ENCODE data around the gene OGFOD2. TPM values are rescaled to one million over a fixed set of nuclear protein-coding genes. Genes with fewer than 3 reads are reported as not detected.
"Not testable (repeated sequence)": the region's sequence is repeated elsewhere in the genome, so short reads cannot be mapped to it uniquely, and the experiment has no call there.

Gene OGFOD2
- total RNA-seq, 2 donors from 2014 or later: 17.9 to 20.3 TPM

DNA sequence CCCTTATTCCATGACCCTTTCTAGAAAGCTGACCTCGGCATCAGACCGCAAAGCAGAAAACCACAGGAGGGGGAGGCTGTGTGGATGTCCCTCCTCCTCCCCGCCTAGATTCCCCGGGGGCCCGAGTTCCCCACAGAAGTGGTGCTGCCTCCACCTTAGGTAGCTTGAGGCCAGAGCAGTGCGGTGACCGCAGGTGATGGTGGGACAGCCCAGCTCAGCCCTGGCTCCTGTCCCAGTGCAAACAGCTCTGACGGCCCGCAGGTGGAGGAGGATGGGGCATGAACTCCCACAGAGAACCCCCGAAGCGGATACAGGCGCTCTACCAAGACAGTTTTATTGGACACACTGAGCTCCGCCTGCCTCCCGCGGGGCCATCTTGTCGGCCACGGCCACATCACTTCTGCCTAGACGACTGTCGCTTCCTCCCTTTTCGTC, 25.0 kb downstream of the OGFOD2 start:
- peaks cover 3% of the 10 kb centered on the region for H3K36me3 Mint-ChIP-seq (ENCODE audit: low read depth)
- ATAC-seq: no peak
- H3K27ac Mint-ChIP-seq: no peak overlapping the region
- no peaks in the 10 kb centered on the region for H3K27me3 Mint-ChIP-seq
- no peak for DNase-seq
- no peaks in the 10 kb centered on the region for H3K9me3 ChIP-seq (ENCODE audit: control insufficient read depth, low read length, poor library complexity, severe bottlenecking)
- H3K4me3 Mint-ChIP-seq: no peak overlapping the region
- no peaks in the 10 kb centered on the region for H3K4me1 Mint-ChIP-seq

DNA sequence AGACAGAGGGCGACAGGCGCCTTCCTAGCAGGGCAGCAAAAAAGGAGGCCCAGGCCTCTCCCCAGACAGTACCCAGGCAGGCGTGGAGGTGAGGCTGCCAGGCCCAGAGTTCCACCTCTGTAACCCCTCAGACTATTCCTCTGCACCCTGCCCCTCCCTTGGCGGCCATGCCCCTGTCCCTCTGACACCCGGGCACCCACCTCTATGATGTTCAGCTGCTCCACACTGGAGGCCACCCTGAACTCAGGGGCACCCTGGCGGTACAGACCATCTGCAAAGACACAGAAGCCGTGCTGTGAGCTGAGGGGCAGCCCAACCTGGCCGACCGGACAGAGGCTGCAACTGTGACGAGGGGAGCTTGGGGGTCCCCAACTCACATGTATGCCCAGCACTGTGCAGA, 25.5 kb downstream of the OGFOD2 start:
- H3K9me3 ChIP-seq (ENCODE audit: control insufficient read depth, low read length, poor library complexity, severe bottlenecking): no peaks in the 10 kb centered on the region
- ATAC-seq (no peak), DNase-seq (no peak)
- Mint-ChIP-seq H3K36me3 (ENCODE audit: low read depth) (peaks cover 3% of the 10 kb centered on the region), H3K4me1 (no peaks in the 10 kb centered on the region), H3K4me3 (no peak overlapping the region), H3K27ac (no peak overlapping the region), H3K27me3 (no peaks in the 10 kb centered on the region)

DNA sequence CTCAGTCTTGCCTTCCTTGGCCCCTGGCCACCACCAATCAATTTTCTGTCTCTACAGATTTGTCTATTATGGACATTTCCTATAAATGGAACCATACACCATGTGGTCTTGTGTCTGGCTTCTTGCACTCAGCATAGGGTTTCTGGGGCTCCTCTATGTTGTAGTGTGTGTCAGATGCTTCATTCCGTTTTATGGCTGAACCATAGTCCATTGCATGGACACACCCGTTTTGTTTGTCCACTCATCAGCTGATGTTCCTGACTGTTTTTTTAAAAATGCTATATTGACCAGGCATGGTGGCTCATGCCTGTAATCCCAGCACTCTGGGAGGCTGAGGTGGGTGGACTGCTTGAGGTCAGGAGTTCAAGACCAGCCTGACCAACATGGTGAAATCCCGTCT, 26.4 kb downstream of the OGFOD2 start:
- no peaks in the 10 kb centered on the region for H3K27me3 Mint-ChIP-seq
- H3K36me3 Mint-ChIP-seq (ENCODE audit: low read depth): peaks cover 3% of the 10 kb centered on the region
- no peak for ATAC-seq
- H3K4me3 Mint-ChIP-seq: no peak overlapping the region
- H3K4me1 Mint-ChIP-seq: no peaks in the 10 kb centered on the region
- no peak overlapping the region for H3K27ac Mint-ChIP-seq
- no peak for DNase-seq
- H3K9me3 ChIP-seq (ENCODE audit: control insufficient read depth, low read length, poor library complexity, severe bottlenecking): no peaks in the 10 kb centered on the region

DNA sequence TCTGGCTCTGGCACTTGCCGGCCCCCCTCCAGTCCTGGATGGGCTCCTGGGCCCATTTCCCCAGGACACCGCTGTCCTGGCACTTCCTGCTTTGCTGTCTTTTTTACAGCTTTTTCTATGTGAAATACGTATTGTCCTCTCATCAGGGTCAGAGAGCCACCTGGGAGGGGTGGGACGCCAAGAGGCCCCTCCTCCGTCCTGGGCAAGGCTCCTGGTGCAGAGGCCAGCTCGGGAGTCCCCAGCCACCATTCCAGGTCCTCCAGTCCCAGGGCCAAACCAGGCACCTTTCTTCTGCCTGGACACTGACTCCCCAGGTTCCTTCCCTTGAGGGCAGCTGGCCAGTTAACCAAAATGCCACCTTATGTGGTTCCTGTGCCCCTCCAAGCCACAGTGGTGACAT, 28.2 kb downstream of the OGFOD2 start:
- ATAC-seq: no peak
- Mint-ChIP-seq H3K27me3 (no peaks in the 10 kb centered on the region), H3K4me1 (no peaks in the 10 kb centered on the region), H3K27ac (no peak overlapping the region), H3K4me3 (no peak overlapping the region), H3K36me3 (ENCODE audit: low read depth) (peaks cover 5% of the 10 kb centered on the region)
- no peaks in the 10 kb centered on the region for H3K9me3 ChIP-seq (ENCODE audit: control insufficient read depth, low read length, poor library complexity, severe bottlenecking)
- no peak for DNase-seq

DNA sequence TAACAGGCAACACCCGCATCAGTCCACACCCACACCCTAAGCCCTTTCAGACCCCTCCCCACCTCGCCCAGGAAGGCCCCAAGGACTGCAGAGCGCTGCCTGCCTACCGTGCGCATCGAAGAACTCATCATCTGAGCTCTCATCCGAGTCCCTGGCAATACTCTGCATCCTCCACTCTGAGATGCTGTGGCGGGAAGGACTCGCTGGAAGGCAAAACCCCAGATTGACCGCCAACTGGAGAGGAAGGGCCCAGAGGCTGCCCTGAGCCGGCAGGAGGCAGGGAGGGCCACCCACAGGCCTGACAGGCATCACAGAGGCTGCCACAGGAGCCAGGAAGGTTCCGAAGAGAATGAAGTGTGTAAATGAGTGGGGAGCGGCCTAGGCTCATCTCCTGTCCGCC, 29.2 kb downstream of the OGFOD2 start:
- DNase-seq: no peak
- H3K27ac Mint-ChIP-seq: no peak overlapping the region
- peaks cover 5% of the 10 kb centered on the region for H3K36me3 Mint-ChIP-seq (ENCODE audit: low read depth)
- H3K4me3 Mint-ChIP-seq: no peak overlapping the region
- no peaks in the 10 kb centered on the region for H3K9me3 ChIP-seq (ENCODE audit: control insufficient read depth, low read length, poor library complexity, severe bottlenecking)
- no peaks in the 10 kb centered on the region for H3K4me1 Mint-ChIP-seq
- no peak for ATAC-seq
- H3K27me3 Mint-ChIP-seq: no peaks in the 10 kb centered on the region

DNA sequence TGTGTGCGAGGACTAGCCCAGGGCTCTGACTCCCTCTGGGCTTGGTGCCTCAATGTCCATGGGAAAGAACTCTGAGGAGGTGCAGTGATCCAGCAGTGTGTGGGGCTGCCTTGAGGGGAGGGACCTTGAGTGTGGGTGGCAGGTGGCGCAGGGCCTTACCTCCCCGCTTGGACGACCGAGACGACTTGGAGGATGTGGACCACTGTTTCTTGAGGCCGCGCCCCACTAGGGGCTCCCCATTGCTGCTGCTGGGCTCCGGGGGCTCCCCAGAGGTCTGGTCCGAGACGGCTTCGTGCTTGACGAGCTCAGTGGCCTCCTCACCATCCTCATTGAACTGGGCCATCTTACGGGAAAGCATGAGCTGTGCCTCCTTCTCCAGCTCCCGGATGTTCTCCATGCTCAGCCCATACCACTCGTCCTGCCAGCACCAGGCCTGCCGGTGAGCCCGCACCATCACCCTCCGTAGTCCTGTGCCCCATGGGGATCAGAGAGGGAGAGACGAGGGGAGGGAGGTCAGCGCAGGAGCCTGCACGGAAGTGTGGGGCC, 30.1 kb downstream of the OGFOD2 start:
- Mint-ChIP-seq H3K27ac (no peak overlapping the region), H3K36me3 (ENCODE audit: low read depth) (peaks cover 5% of the 10 kb centered on the region), H3K4me1 (no peaks in the 10 kb centered on the region), H3K4me3 (no peak overlapping the region), H3K27me3 (no peaks in the 10 kb centered on the region)
- ATAC-seq (no peak), DNase-seq (no peak)
- no peaks in the 10 kb centered on the region for H3K9me3 ChIP-seq (ENCODE audit: control insufficient read depth, low read length, poor library complexity, severe bottlenecking)

DNA sequence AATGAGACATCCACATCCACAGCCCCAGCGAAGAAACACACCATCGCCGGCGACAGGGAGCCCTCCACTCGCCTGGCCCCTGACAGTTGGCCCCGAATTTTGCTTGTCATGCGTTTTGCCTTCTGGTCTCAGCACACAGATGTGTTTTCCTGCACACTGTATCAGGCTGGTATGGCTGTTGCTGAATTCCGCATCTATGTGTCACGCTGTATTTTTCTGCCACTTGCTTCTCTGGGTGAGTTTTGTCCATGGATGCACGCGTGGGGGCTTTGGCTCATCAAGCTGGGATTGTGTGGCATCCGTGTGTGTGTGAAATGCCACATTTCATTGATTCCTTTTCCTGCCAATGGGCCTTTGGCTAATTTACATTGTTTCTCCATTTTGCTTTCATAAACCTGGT, 31.9 kb downstream of the OGFOD2 start:
- Mint-ChIP-seq H3K36me3 (ENCODE audit: low read depth) (peaks cover 5% of the 10 kb centered on the region), H3K27ac (no peak overlapping the region), H3K27me3 (no peaks in the 10 kb centered on the region), H3K4me3 (no peak overlapping the region), H3K4me1 (peaks cover 2% of the 10 kb centered on the region)
- ATAC-seq: no peak
- H3K9me3 ChIP-seq (ENCODE audit: control insufficient read depth, low read length, poor library complexity, severe bottlenecking): no peaks in the 10 kb centered on the region
- no peak for DNase-seq

DNA sequence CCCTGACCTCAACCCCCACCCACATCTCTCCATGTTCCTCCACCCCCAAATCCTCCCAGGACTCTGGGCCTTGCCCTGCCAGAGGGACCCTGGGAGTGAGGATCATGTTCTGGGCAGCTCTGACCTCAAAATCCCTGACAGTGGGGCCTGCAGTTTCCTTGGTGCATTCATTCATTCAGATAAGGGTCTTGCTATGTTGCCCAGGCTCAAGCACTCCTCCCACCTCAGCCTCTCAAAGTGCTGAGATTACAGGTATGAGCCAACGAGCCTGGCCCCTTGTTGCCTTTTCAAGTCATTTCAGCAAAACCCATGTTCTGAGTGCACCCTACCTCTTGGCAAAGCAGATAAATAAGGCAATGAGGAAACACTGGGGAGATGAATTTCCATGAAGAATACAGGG, 35.1 kb downstream of the OGFOD2 start:
- no peak for ATAC-seq
- Mint-ChIP-seq H3K4me1 (peaks cover 2% of the 10 kb centered on the region), H3K27me3 (no peaks in the 10 kb centered on the region), H3K27ac (no peak overlapping the region), H3K36me3 (ENCODE audit: low read depth) (peaks cover 2% of the 10 kb centered on the region), H3K4me3 (no peak overlapping the region)
- no peaks in the 10 kb centered on the region for H3K9me3 ChIP-seq (ENCODE audit: control insufficient read depth, low read length, poor library complexity, severe bottlenecking)
- no peak for DNase-seq

DNA sequence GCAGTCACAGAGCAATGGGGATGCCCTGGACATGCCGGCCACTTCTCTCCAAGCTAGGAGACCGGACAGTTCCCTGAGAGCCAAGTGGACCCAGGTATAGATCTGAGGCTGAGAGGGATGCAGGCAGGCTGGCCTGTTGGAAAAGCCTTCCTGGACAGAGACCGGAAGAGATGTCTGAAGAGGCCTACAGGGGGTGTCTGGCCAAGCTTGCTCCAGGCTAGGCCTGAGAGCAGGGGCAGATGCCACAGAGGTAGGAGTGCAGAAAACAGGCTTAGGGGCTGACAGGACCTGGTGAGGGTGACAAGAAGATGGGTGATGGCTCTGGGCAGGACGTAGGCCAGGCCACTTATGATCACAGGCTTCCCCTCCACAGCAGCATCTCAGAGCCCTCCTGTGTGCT, 35.6 kb downstream of the OGFOD2 start:
- Mint-ChIP-seq H3K27me3 (no peaks in the 10 kb centered on the region), H3K36me3 (ENCODE audit: low read depth) (peaks cover 4% of the 10 kb centered on the region), H3K4me1 (peaks cover 2% of the 10 kb centered on the region), H3K4me3 (no peak overlapping the region), H3K27ac (no peak overlapping the region)
- DNase-seq (no peak), ATAC-seq (no peak)
- no peaks in the 10 kb centered on the region for H3K9me3 ChIP-seq (ENCODE audit: control insufficient read depth, low read length, poor library complexity, severe bottlenecking)

DNA sequence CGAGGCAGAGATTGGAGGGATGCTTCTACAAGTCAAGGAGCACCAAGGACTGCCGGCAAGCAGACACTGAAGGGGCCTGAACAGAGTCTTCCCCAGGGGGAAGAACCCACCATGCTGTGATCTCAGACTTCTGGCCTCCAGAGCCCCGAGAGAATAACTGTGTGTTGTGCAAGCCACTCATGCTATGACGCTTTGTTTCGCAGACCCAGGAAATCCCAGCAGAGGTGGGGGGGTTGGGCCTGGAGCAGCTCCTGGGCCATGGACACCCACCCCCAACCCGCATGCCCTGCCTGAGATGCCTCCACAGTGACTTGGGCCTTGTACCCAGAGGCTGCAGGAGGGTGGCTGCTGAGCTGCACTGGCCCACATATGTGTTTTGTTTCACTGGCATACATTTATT, 36.7 kb downstream of the OGFOD2 start:
- peaks cover 2% of the 10 kb centered on the region for H3K4me1 Mint-ChIP-seq
- H3K9me3 ChIP-seq (ENCODE audit: control insufficient read depth, low read length, poor library complexity, severe bottlenecking): no peaks in the 10 kb centered on the region
- no peak for ATAC-seq
- H3K27me3 Mint-ChIP-seq: no peaks in the 10 kb centered on the region
- peaks cover 5% of the 10 kb centered on the region for H3K36me3 Mint-ChIP-seq (ENCODE audit: low read depth)
- H3K4me3 Mint-ChIP-seq: no peak overlapping the region
- DNase-seq: no peak
- no peak overlapping the region for H3K27ac Mint-ChIP-seq

DNA sequence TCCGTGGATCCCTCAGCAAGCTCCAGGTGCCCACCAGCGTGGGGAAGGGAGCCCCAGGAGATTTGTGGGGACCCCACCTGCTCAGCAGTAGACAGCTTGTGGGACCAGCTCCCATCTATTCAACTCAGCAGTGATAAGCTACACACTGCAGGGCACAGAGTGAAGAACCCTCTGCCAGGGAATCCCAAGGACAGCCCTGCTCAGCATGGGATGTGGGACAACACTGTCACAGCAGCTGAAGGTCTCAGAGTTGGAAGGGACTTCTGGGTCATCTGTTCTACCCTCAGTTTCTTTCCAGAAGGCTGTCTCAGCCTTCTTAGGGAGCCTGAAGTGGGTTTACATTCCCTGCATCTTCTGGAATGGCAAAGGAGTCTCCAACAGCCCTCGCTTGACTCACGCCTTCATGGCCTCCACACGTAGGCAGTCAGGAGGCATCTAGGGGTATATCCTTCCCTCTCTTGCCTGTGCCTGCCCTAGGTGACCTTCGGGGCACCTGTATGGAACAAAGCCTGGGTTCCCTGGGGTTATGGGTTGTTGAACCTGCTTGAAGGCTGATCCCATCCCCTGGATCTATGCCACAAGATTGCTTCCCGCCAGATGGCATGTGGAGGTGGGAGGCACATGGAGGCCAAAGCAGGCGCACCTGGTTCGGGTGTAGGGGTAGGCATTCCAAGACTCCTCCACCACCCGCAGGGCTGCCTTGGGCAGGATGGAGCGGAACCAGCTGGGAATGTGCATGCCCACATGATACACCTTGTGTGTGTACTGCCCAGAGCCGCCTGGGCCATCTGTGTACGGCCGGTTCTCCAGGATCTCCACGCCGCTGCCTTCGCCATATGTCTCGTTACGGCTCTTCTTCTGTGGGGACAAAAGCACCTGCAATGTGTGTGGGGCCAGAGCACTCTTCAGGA, 38.4 kb downstream of the OGFOD2 start:
- no peak overlapping the region for H3K27ac Mint-ChIP-seq
- H3K4me3 Mint-ChIP-seq: no peak overlapping the region
- ATAC-seq: no peak
- H3K27me3 Mint-ChIP-seq: no peaks in the 10 kb centered on the region
- H3K4me1 Mint-ChIP-seq: peaks cover 4% of the 10 kb centered on the region
- no peaks in the 10 kb centered on the region for H3K9me3 ChIP-seq (ENCODE audit: control insufficient read depth, low read length, poor library complexity, severe bottlenecking)
- no peak for DNase-seq
- H3K36me3 Mint-ChIP-seq (ENCODE audit: low read depth): peaks cover 3% of the 10 kb centered on the region

DNA sequence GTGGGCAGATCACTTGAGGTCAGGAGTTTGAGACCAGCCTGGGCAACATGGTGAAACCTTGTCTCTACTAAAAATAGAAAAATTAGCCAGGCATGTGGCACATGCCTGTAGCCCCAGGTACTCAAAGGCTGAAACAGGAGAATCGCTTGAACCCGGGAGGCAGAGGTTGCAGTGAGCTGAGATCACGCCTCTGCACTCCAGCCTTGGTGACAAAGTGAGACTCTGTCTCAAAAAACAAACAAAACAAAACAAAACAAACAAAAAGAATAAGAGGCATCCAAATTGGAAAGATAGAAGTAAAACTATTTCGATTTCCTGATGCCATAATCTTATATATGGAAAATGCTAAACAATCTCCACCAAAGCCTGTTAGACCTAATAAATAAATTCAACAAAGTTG, 39.4 kb downstream of the OGFOD2 start:
- H3K4me3 Mint-ChIP-seq; ATAC-seq; H3K9me3 ChIP-seq (ENCODE audit: control insufficient read depth, low read length, poor library complexity, severe bottlenecking); H3K27ac Mint-ChIP-seq; H3K27me3 Mint-ChIP-seq; H3K36me3 Mint-ChIP-seq (ENCODE audit: low read depth); DNase-seq; H3K4me1 Mint-ChIP-seq: not testable (repeated sequence)

DNA sequence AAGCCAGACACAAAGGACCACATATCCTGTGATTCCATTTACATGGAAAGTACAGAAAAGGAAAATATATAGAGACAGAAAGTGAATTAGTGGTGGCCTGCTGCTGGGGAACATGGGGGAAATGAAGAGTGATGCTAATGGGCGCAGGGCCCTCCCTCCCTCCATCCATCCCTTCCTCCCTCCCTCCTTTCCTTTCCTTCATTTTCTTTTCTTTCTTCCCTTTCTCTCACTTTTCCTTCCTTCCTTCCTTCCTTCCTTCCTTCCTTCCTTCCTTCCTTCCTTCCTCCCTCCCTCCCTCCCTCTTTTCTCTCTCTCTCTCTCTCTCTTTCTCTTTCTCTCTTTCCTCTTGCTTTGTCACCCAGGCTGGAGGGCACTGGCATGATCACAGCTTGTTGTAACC, 42.7 kb downstream of the OGFOD2 start:
- ATAC-seq: no peak
- Mint-ChIP-seq H3K36me3 (ENCODE audit: low read depth) (peaks cover 3% of the 10 kb centered on the region), H3K27ac (no peak overlapping the region), H3K4me3 (no peak overlapping the region), H3K27me3 (no peaks in the 10 kb centered on the region), H3K4me1 (peaks cover 7% of the 10 kb centered on the region)
- no peak for DNase-seq
- no peaks in the 10 kb centered on the region for H3K9me3 ChIP-seq (ENCODE audit: control insufficient read depth, low read length, poor library complexity, severe bottlenecking)

DNA sequence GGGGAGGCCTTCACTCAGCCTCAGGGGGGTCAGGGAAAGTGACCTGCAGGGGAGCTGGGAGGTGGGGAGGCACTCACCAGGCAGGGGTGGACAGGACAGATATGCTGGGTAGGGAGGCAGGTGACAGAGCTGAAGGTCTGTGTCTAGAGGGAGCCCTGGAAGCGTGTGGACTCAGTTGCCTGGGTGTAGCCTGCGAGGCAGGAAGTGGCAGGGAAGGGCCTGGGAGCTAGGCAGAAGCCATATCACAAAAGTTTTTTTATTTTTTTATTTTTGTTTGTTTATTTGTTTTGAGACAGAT, 44.7 kb downstream of the OGFOD2 start:
- Mint-ChIP-seq H3K4me1 (peaks cover 7% of the 10 kb centered on the region), H3K27ac (no peak overlapping the region), H3K36me3 (ENCODE audit: low read depth) (peaks cover 3% of the 10 kb centered on the region), H3K4me3 (no peak overlapping the region), H3K27me3 (no peaks in the 10 kb centered on the region)
- H3K9me3 ChIP-seq (ENCODE audit: control insufficient read depth, low read length, poor library complexity, severe bottlenecking): no peaks in the 10 kb centered on the region
- ATAC-seq (no peak), DNase-seq (no peak)
